Neuronal stem cell (in vitro differentiated cells): ENCODE measurements around the gene STAT1.
"Not testable (repeated sequence)": the region's sequence is repeated elsewhere in the genome, so short reads cannot be mapped to it uniquely, and the experiment has no call there.

ENCODE experiments used
- DNase-seq: peaks from one replicate; pipeline ENCODE4 v3.0.0-alpha.2; 2013; ENCODE audit warnings: low spot score
- H2AFZ ChIP-seq: one replicate; pipeline ENCODE4 v1.6.1; 2013; ENCODE audit warnings: mild to moderate bottlenecking, low read length, inconsistent platforms
- H2AK5ac ChIP-seq: 2 replicates; pipeline ENCODE4 v1.6.1; 2013; ENCODE audit warnings: low read depth, mild to moderate bottlenecking, inconsistent platforms, low read length, moderate library complexity, mixed read lengths
- H2BK120ac ChIP-seq: 2 replicates; pipeline ENCODE4 v1.6.1; 2013; ENCODE audit warnings: low read depth, mild to moderate bottlenecking, inconsistent platforms, low read length, moderate library complexity, mixed read lengths
- H2BK12ac ChIP-seq: one replicate; pipeline ENCODE4 v1.6.1; 2013; ENCODE audit warnings: low read length, inconsistent platforms
- H2BK15ac ChIP-seq: 2 replicates; pipeline ENCODE4 v1.6.1; 2013; ENCODE audit warnings: mild to moderate bottlenecking, low read length, inconsistent platforms, mixed read lengths
- H2BK5ac ChIP-seq: one replicate; pipeline ENCODE4 v1.6.1; 2013; ENCODE audit warnings: inconsistent platforms, mild to moderate bottlenecking, low read length, moderate library complexity
- H3K14ac ChIP-seq: one replicate; pipeline ENCODE4 v1.6.1; 2013; ENCODE audit warnings: low read length, inconsistent platforms
- H3K18ac ChIP-seq: 2 replicates; pipeline ENCODE4 v1.6.1; 2013; ENCODE audit warnings: low read length, inconsistent platforms
- H3K23ac ChIP-seq: 2 replicates; pipeline ENCODE4 v1.6.1; 2013; ENCODE audit warnings: low read depth, mild to moderate bottlenecking, mixed read lengths, low read length, inconsistent platforms; ENCODE audit not compliant: poor library complexity
- H3K27ac ChIP-seq: replicated peaks from 3 replicates; pipeline ENCODE4 v1.5.1; 2013; ENCODE audit warnings: low read length, inconsistent platforms
- H3K27me3 ChIP-seq, 3 experiments: 2 replicates each; pipeline ENCODE4 v1.6.1; 2013; ENCODE audit warnings: low read length in 3 of 3, mild to moderate bottlenecking in 2 of 3, inconsistent platforms in 1 of 3, low read depth in 1 of 3, mixed read lengths in 1 of 3, moderate library complexity in 1 of 3; ENCODE audit not compliant: control insufficient read depth in 3 of 3, insufficient read depth in 3 of 3
- H3K36me3 ChIP-seq, 2 donors: replicated peaks in 1 of 2; 2 replicates each; pipeline ENCODE4 v1.6.1; 2013; ENCODE audit warnings: low read length in 2 of 2; ENCODE audit not compliant: control insufficient read depth in 2 of 2, insufficient read depth in 2 of 2
- H3K4ac ChIP-seq: 2 replicates; pipeline ENCODE4 v1.6.1; 2013; ENCODE audit warnings: inconsistent platforms, mild to moderate bottlenecking, low read length, moderate library complexity
- H3K4me1 ChIP-seq, 2 donors: 1 replicate in 1 of 2; 2 replicates in 1 of 2; pipeline ENCODE4 v1.6.1; 2013; ENCODE audit warnings: low read length in 2 of 2, low read depth in 1 of 2; ENCODE audit not compliant: control insufficient read depth in 2 of 2, insufficient read depth in 1 of 2
- H3K4me2 ChIP-seq: one replicate; pipeline ENCODE4 v1.6.1; 2013; ENCODE audit warnings: mild to moderate bottlenecking, low read length, inconsistent platforms; ENCODE audit not compliant: insufficient read depth, poor library complexity, severe bottlenecking
- H3K4me3 ChIP-seq, 2 donors: 2 replicates each; pipeline ENCODE4 v1.5.1; 2013; ENCODE audit warnings: low read length in 2 of 2, mild to moderate bottlenecking in 2 of 2, inconsistent platforms in 1 of 2, moderate library complexity in 1 of 2
- H3K79me1 ChIP-seq: one replicate; pipeline ENCODE4 v1.6.1; 2013; ENCODE audit warnings: low read depth, mild to moderate bottlenecking, inconsistent platforms, low read length, moderate library complexity
- H3K9ac ChIP-seq: one replicate; pipeline ENCODE4 v1.6.1; 2013; ENCODE audit warnings: mild to moderate bottlenecking, low read depth, low read length, inconsistent platforms; ENCODE audit not compliant: poor library complexity
- H3K9me3 ChIP-seq, 2 donors: replicated peaks in 1 of 2; 2 replicates each; pipeline versions ENCODE3 to v1.6.1; 2013; ENCODE audit warnings: low read length in 2 of 2, mild to moderate bottlenecking in 2 of 2, inconsistent platforms in 1 of 2, low read depth in 1 of 2, mixed read lengths in 1 of 2, moderate library complexity in 1 of 2; ENCODE audit not compliant: control insufficient read depth in 2 of 2, insufficient read depth in 1 of 2
- H4K8ac ChIP-seq: one replicate; pipeline ENCODE4 v1.6.1; 2013; ENCODE audit warnings: low read depth, mild to moderate bottlenecking, inconsistent platforms, low read length, moderate library complexity
- H4K91ac ChIP-seq: one replicate; pipeline ENCODE4 v1.6.1; 2013; ENCODE audit warnings: low read length, low read depth, mild to moderate bottlenecking, inconsistent platforms; ENCODE audit not compliant: poor library complexity
- WGBS, 2 donors: extraction: QIAGEN DNeasy Blood & Tissue Kit; methylation state at CpG; one replicate each; pipeline ENCODE4 v1.1.7; 2013; ENCODE audit warnings: missing lambda C conversion rate in 2 of 2, mixed read lengths in 1 of 2; ENCODE audit not compliant: insufficient read length in 2 of 2, insufficient replicate concordance in 1 of 2; ENCODE audit errors: extremely low coverage in 2 of 2; 5-methylcytosine and 5-hydroxymethylcytosine counted together

The STAT1 gene

DNA sequence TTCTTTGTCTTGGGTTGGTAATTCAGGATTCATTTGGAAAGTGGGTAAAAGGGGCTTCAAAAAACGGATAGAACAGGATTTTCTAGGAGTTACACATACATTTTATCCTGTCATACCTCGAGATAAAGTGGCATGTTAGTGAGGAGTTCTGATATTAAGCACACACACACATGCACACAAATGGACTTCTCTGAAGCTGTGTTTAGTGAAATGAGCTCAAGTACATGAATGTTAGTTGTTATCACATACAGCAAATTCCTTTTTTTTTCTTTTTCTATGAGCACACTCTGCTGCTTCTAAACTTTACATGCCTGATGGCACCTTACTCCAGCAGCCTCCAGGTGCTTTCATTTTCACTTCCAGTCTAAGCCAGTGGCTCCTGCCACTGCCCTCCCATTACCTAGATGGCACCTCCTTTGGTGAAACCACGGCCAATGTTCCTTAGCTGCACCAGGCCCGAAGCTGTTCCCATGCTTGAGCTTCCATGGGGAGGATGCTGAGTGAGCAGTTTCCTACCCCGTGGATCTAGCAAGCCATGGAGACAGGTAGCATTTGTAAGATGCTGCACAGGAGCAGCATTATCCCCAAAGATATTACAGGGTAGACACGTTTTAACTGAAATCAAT is 49.7 kb downstream of the STAT1 start:
- H4K8ac ChIP-seq = no peak overlapping the region
- no CpG with 5 or more reads among the region's 6 CpGs for WGBS, 2 donors
- no peak overlapping the region for H2BK5ac ChIP-seq
- H4K91ac ChIP-seq = no peak overlapping the region
- H3K14ac ChIP-seq = no peak overlapping the region
- H2BK12ac ChIP-seq = no peak overlapping the region
- no peak overlapping the region for H2AFZ ChIP-seq
- no peak overlapping the region for H2BK15ac ChIP-seq
- H3K4me2 ChIP-seq = no peak overlapping the region
- no peaks in the 10 kb centered on the region for H3K27me3 ChIP-seq
- H3K4me1 ChIP-seq = no peaks in the 10 kb centered on the region
- H3K9me3 ChIP-seq = no peaks in the 10 kb centered on the region
- H3K36me3 ChIP-seq = peaks cover 5 to 67% of the 10 kb centered on the region in 2 donors
- H3K23ac ChIP-seq = no peak overlapping the region
- H3K18ac ChIP-seq = no peak overlapping the region
- H2AK5ac ChIP-seq = no peak overlapping the region
- no peak overlapping the region for H3K27ac ChIP-seq
- DNase-seq = no peak
- no peak overlapping the region for H3K4me3 ChIP-seq
- no peak overlapping the region for H3K9ac ChIP-seq
- no peaks in the 10 kb centered on the region for H3K79me1 ChIP-seq
- H3K4ac ChIP-seq = no peak overlapping the region
- no peak overlapping the region for H2BK120ac ChIP-seq

DNA sequence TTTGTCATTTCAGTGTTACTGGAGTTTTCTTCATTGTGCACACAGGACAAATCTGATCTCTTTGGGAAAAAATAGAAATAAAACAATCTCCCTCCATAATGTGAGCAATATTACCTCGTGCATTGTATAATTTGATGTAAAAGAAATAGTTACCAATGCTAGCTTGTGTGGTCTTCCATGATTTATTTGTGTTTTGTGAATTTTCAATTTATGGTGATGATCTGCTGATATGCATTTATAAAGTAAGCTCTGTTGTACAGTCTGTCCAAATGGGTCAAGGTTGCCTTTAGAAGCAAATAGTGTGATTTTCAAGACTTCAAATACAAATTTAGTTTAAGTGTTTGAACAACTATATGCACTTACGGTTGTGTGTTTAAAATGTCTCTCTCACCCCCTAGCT is 50.9 kb downstream of the STAT1 start:
- no peak overlapping the region for H4K91ac ChIP-seq
- peaks cover 5 to 55% of the 10 kb centered on the region in 2 donors for H3K36me3 ChIP-seq
- no peaks in the 10 kb centered on the region for H3K27me3 ChIP-seq
- DNase-seq = no peak
- H3K23ac ChIP-seq = no peak overlapping the region
- H3K4me3 ChIP-seq = no peak overlapping the region
- no peak overlapping the region for H3K4me2 ChIP-seq
- no peak overlapping the region for H3K18ac ChIP-seq
- H2BK5ac ChIP-seq = no peak overlapping the region
- no peaks in the 10 kb centered on the region for H3K79me1 ChIP-seq
- no peak overlapping the region for H2BK15ac ChIP-seq
- no peaks in the 10 kb centered on the region for H3K4me1 ChIP-seq
- no peak overlapping the region for H4K8ac ChIP-seq
- H3K27ac ChIP-seq = no peak overlapping the region
- no peak overlapping the region for H2BK12ac ChIP-seq
- WGBS, 2 donors = no CpG with 5 or more reads among the region's 2 CpGs
- H2AK5ac ChIP-seq = no peak overlapping the region
- no peaks in the 10 kb centered on the region for H3K9me3 ChIP-seq
- H3K14ac ChIP-seq = no peak overlapping the region
- no peak overlapping the region for H2AFZ ChIP-seq
- H3K4ac ChIP-seq = no peak overlapping the region
- H2BK120ac ChIP-seq = no peak overlapping the region
- no peak overlapping the region for H3K9ac ChIP-seq

DNA sequence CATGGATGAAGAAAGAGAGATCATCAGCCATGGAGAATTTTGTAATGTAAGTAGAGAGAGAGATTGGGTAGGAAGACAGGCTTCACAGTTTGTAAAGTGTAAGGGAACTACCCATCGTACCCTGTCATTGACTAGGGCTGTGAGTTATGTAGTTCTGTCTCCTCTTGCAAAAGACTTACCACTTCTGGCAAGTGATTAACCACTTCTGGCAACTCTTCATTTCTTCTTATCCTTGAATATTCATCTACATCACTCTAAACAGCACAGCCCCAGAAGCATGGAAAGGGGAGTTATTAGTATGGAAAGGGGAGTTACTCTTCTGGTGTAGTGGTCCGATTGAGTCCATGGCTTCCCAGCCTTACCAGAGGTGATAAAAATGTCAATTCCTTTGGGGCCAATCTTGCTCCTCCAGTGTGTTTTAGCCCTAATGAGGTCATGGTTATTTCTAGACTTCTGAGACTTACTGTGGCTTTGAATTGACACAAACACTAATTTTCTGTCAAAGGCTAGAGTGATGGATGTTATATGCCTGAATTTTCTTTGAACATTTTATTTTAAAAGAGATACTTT is 52.0 kb downstream of the STAT1 start:
- Histone ChIP-seq H3K36me3 (peaks cover 5 to 44% of the 10 kb centered on the region in 2 donors), H2AK5ac (no peak overlapping the region), H3K27ac (no peak overlapping the region), H3K23ac (no peak overlapping the region), H3K18ac (no peak overlapping the region), H3K4ac (no peak overlapping the region), H3K79me1 (no peaks in the 10 kb centered on the region), H3K4me2 (no peak overlapping the region), H3K9ac (no peak overlapping the region), H2AFZ (no peak overlapping the region), H2BK15ac (no peak overlapping the region), H3K27me3 (no peaks in the 10 kb centered on the region), H3K9me3 (no peaks in the 10 kb centered on the region), H2BK12ac (no peak overlapping the region), H2BK5ac (no peak overlapping the region), H3K14ac (no peak overlapping the region), H4K8ac (no peak overlapping the region), H3K4me3 (no peak overlapping the region), H4K91ac (no peak overlapping the region), H3K4me1 (no peaks in the 10 kb centered on the region), H2BK120ac (no peak overlapping the region)
- no CpG with 5 or more reads among the region's 2 CpGs for WGBS, 2 donors
- DNase-seq = no peak

DNA sequence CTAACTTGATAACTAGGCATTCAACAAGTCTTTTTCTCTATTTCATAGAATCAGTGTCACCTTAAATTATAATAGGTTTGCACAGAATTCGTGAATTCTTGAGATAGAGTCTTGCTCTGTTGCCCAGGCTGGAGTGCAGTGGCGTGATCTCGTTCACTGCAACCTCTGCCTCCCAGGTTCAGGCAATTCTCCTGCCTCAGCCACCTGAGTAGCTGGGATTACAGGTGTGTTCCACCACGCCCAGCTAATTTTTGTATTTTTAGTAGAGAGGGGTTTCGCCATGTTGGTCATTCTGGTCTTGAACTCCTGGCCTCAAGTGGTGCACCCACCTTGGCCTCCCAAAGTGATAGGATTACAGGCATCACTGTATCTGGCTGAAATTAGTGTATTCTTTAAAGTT is 52.9 kb downstream of the STAT1 start:
- not testable (repeated sequence) for H4K8ac ChIP-seq, H3K4me1 ChIP-seq, H4K91ac ChIP-seq, H3K4me2 ChIP-seq, H2BK12ac ChIP-seq, H3K4ac ChIP-seq, H3K27ac ChIP-seq, H3K18ac ChIP-seq, H3K14ac ChIP-seq, H2BK5ac ChIP-seq, H3K9ac ChIP-seq, H2BK120ac ChIP-seq, H2BK15ac ChIP-seq, H3K79me1 ChIP-seq, H3K9me3 ChIP-seq, H2AFZ ChIP-seq, DNase-seq, H3K27me3 ChIP-seq, H2AK5ac ChIP-seq, H3K23ac ChIP-seq
- peak overlapping the region in 1 of 2 donors; percentile 30 for H3K4me3 ChIP-seq
- no CpG with 5 or more reads among the region's 5 CpGs for WGBS, 2 donors
- peaks cover 5 to 36% of the 10 kb centered on the region in 2 donors for H3K36me3 ChIP-seq
